DMS153 treated with DMSO at 0.1 percent for 48 hours (cell line): ENCODE results near the gene CDKL5.

Experiments
- DNase-seq: peaks from one replicate; lab custom pipeline; 2025; ENCODE audit not compliant: unreplicated experiment; lab: John Stamatoyannopoulos, UW

The CDKL5 gene

GRCh38 chrX:18455384-18455783 is 30.0 kb downstream of the CDKL5 start:
- DNase-seq, result no peak

DNA sequence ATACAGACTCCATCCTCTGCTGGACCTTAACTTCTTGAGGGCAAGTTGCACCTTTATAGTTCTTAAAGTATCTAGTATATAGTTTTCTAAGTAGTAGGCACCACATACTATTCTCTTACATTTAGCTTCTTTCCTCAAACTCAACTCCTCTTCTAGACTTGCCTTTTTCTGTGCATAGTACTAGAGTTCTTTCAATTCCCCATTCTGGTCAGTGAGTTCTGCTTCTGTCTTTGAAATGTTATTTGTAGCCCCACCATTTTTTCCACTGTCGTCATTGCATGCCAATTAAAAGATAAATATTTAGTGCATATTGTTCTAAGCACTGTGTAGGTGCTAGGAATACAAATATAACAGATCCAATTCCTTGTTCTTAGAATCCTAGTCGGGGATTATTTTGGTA is 31.6 kb downstream of the CDKL5 start:
- no peak for DNase-seq

- no peak for DNase-seq
These were observed 36.0 kb downstream of the CDKL5 start for GRCh38 chrX:18461431-18461830.

GRCh38 chrX:18464499-18464898 is 39.1 kb downstream of the CDKL5 start:
- no peak for DNase-seq

- no peak for DNase-seq
These were observed 39.6 kb downstream of the CDKL5 start for GRCh38 chrX:18465051-18465450.

DNA sequence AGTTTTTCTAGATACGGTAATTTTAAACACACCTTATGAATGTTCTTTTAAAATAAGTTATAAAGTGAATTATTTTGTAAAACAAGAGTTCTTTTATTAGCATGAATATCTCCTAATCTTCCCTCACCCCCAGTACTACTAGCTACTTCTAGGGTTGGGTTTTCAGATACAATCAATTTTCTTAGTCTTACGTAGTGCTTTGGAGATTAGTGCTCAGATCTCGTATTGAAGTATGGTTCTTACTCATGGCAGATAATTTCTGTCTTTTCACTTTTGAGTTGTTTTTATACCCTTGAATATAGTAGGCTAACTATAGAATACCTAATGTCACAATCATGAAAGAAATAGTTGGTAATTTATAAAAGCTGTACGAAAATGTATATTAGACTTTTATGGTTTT is 43.2 kb downstream of the CDKL5 start:
- DNase-seq, result no peak

DNA sequence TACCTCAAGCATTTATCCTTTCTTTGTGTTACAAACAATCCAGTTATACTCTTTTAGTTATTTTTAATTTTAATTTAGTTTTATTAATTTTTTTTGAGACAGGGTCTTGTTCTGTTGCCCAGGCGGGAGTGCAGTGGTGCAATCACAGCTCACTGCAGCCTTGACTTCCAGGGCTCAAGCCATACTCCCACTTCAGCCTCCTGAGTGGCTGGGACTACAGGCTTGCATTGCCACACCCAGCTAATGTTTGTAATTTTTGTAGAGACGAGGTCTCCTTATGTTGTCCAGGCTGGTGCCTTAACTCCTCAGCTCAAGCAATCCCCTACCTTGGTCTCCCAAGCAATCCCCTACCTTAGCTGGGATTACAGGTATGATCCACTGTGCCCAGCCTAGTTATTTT is 45.9 kb downstream of the CDKL5 start:
- no peak for DNase-seq

GRCh38 chrX:18490806-18491555 is 65.6 kb downstream of the CDKL5 start:
- DNase-seq, result no peak

- no peak for DNase-seq
These were observed 66.4 kb downstream of the CDKL5 start for GRCh38 chrX:18491587-18492340.

DNA sequence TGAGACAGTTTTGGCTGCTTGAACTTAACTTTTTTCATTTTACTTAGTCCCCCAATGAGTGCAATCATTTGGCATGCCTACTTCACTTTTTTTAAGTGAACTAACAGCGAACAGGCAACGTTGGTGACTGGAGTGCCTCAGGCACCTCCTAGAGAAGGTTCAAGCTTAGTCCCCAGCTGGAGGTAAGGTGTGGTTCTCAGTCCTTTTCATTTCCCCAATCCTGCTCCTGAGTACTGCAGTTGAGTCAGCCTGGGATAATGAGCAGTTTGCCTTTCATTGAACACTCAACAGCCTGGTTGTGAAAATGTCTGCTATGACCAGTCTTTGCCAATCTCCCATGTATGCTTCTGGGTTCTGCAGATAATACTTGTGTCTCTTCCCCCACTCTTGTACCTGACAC is 109.5 kb downstream of the CDKL5 start:
- DNase-seq, result no peak

DNA sequence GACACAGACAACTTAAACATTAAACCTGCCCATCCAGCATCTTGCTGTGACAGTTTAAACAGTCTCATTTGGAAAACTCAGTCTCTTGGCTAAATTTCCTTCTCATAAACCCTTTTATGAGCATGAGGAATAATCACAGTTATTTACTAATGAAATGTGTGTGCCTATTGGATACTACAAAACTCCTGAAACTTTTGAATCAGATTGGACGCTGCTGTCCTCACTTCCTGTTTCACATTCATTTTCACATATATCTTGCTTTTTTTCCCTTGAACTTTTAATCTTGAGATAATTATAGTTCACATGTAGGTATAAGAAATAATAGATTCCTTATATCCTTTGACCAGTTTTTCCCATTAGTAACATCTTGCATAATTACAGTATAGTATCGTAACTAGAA is 111.7 kb downstream of the CDKL5 start:
- DNase-seq, result no peak

- no peak for DNase-seq
These were observed 112.1 kb downstream of the CDKL5 start for GRCh38 chrX:18537524-18537923.

- DNase-seq, result no peak
These were observed 116.7 kb downstream of the CDKL5 start for GRCh38 chrX:18542131-18542530.

DNA sequence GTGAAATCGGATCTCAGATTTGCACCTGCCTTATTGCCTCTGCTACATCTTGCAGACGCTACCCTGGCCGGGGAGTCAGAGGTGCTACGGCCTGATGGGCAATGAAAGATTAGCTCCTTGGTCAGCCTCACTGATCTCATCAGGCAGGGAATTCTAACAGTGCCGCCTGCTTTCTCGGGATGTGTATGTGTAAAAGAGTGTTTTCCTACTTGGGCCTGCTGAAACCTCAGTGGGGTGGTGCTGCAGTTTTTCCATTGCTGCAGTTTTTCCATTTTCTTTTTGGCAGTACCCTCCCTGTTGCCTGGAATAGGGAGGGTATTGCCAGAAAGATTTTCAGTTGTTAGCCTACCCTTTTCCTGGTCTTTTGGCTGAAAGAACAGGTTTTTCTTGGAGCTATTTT is 117.5 kb downstream of the CDKL5 start:
- DNase-seq, result no peak

DNA sequence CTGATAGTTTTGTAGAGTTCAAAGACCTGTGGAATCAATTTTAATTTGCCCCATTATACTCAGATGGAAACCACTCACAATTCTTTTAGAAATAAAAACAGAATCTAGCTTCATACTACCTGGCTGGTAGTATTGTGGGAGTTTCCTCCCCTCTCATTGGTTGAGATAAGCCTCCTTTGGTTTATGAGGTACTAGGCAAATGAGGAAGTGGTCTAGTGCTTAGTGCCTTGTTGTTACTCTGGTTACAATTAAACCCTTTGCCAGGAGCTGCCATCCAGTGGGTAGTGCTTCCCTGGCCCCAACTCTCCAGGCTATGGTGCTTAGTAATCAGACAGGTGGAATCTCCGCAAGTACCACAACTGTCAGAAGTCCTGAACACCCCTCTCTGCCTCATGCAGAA is 118.3 kb downstream of the CDKL5 start:
- no peak for DNase-seq

GRCh38 chrX:18545771-18546170 is 120.4 kb downstream of the CDKL5 start:
- DNase-seq, result no peak

DNA sequence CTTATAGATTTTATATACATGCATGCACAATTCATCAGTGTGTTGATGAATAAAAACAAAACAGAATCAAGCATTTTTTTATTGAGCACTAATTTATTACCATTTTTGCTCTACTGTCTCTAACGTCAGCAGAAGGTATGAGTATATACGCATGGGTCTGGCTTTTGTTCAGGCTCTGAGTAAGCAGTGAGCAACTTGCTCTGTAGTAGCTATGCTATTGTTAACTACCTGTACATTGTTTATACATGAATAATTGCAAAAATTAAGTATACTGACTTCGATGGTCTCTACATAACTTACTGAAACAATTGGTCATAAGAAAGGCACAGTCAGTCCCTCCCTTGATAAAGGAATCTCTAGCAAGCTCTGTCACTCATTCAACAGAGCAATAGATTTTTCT is 123.6 kb downstream of the CDKL5 start:
- no peak for DNase-seq

DNA sequence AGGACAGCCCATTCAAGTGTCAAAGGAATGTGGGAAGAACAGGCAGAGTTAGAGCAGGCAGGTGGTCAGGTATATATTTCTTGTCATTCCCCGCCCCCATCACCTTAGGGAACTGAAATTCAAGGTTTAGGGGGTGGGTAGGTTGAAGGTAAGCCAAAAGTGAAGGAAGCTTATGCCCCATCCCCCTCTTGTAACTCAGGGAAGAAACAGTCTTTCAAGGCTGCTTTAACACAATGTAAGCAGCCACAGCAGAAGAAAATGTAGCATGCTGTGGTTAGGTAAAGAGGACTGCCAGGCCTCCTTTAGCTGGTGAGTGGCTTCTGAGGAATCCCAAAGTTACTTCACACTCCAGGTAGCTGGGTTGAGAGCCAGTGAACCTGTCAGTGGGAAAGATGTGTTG is 124.2 kb downstream of the CDKL5 start:
- no peak for DNase-seq

- DNase-seq, result no peak
These were observed 132.5 kb downstream of the CDKL5 start for GRCh38 chrX:18557879-18558278.

DNA sequence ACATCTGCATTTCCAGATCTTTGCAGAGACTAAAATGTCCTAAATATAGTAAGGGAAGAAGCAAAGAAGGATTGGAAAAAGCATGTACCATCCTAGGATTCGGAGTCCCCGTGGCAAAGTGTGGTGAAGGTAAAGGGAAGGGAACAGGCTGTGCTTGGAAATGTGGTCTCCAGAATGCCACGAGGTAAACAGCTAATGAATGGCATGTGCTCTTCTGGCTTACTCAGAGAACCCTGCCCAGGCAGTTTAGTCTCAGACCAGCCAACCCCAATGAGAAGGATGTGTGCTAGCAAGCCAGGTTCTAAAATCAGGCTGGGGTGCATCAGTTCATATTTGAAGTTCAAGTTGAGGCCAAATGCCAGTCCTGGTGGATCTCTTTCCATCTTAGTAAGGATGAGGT is 133.4 kb downstream of the CDKL5 start:
- no peak for DNase-seq

DNA sequence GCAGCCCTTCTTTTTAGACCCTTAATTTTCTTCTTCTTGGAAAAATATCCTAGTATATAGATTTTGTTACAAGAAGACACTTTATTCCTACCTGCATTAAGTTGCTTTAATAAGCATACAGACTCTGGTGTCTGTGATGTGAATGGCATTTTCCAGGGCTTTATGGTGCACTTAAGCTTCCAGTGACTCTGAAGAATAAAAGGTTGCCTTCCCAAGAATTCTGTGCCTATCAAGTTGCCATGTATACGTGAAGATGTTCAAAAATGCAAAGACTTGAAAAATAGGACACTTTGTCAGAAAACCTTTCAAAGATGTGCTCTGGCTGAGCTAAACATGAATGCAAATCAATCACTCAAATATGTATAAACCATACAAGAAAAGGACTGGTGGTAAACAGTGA is 135.6 kb downstream of the CDKL5 start:
- DNase-seq, result no peak

DNA sequence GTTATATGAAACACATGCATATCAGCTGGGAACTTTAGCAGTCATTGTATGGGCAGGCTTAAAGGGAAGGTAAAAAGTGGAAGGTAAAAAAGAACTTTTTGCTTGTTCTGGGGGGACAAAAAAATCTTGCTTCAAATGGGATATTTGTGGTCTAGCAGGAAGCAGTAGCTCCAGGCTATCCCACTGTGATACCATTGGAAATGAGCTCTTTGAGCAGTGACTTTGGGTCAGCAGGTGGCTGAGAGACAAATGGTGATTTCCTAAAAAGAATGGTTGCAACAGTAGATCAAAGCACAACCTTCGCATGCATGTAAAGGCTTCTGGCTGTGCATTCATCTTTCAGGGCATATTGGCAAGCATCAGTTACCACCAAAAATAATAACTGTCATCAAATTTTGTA is 140.3 kb downstream of the CDKL5 start:
- DNase-seq, result no peak

DNA sequence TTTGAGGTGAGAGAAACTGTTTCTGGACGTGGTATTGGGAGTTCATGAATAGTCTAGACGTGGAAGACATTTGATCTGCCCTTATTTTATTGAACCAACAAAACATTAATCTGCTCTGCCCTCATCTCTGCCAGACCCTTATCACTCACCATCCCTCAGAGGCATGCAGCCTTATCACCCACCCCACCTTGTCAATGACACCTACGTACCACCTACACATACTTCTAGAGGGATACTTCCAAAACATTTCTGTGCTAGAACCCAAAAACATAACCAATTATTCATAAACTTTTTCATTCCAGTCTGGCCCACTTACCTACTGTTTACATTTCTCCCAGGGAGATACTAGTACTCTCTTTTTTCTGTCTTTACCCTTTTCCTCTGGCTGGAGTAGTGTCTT is 141.3 kb downstream of the CDKL5 start:
- DNase-seq, result no peak
